Hepatic stellate cell (primary cell): Measurements from ENCODE around the gene CPT1C.

Experiments used
- DNase-seq: peaks from one replicate; pipeline ENCODE4 v3.0.0; 2011; ENCODE audit warnings: low spot score

Gene CPT1C

DNA sequence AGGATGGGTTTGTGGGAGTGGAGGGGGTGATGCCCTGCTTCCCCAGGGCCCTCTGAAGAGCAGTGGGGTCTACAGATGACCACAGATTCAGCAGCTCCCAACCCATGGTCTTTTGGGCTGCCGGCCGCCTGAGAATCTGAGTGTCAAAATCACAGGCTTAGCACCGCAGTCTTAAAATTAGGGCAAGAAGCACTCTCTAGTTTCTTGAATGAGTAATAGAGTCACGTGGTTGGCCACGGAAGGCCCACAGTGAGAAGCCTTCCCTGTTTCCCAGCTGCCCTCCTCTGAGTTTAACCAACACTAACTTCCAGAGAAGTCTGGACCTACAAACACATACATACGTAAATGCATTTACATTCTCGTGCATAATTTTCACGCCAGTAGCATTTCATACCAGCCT lies 8.6 kb upstream of the CPT1C start:
- no peak for DNase-seq

DNA sequence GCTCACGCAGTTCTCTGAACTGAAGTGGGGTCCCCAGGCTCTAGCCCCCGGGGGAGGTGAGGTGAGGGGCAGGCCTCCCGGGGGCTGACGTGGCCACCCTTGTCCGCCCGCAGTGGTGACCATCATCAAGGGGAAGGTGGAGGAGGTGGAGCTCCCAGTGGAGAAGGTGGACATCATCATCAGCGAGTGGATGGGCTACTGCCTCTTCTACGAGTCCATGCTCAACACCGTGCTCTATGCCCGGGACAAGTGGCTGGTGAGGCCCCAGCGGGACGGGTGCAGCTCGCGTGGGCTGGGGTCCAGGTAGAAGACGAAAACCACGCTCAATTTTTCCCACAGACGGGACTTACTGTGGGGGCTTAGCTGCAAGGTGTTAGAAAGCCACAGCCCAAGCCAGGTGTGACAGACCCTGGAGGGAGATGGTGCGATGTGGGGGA lies 7.1 kb upstream of the CPT1C start:
- no peak for DNase-seq

DNA sequence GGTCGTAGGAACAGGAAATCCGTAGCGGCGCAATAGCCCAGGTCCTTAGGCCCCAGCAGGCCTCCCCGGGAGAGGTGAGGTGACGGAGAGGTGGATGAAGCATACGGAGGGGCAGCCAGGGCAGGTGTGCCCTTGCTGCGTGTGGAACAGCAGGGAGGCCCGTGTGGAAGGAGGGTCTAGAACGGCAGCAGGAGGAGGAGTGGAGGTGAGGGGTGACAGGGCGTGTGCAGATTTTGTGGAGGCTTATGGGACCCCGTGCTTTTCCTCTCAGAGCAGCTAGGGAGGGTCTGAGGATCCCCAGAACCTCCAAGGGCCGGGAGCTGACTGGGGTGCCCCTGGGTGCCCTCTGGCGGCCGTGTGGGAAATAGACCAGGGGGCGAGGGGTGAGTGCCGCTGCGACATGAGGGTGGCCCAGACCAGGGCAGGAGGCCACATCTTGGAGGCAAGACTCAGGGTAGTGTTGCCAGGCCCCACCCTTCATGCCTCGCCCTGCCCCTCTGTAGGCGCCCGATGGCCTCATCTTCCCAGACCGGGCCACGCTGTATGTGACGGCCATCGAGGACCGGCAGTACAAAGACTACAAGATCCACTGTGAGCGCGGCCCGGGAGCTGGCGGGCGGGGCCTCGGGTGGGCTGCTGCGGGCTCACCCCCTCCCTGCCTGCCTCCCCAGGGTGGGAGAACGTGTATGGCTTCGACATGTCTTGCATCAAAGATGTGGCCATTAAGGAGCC lies 6.5 kb upstream of the CPT1C start:
- DNase-seq = no peak

GRCh38 chr19:49684983-49685553 lies 5.8 kb upstream of the CPT1C start:
- DNase-seq = no peak

GRCh38 chr19:49685845-49686332 lies 5.0 kb upstream of the CPT1C start:
- no peak for DNase-seq

DNA sequence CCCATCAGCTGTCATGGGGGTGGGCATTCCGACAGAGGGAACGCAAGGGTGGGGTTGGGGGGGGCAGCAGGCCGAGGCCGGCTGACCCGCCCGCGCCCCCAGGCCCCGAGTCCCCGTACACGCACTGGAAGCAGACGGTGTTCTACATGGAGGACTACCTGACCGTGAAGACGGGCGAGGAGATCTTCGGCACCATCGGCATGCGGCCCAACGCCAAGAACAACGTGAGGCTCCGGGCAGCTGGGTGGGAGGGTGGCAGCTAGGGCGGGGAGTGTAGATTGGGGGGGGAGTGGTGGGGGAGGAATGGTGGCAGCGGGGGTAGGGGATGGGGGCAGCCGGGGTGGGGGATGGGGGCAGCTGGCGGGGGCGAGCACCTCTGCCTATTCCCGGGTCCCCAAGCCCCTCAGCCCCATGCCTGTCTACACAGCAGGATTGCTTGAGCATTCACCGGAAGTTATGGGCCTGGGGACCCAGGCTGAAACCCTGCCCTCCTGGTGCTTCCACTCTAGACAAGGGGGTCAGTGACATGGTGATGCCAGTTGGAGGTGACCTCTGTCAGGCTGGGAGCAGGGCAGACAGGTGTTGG lies 4.3 kb upstream of the CPT1C start:
- no peak for DNase-seq

GRCh38 chr19:49687150-49687549 lies 3.8 kb upstream of the CPT1C start:
- no peak for DNase-seq

DNA sequence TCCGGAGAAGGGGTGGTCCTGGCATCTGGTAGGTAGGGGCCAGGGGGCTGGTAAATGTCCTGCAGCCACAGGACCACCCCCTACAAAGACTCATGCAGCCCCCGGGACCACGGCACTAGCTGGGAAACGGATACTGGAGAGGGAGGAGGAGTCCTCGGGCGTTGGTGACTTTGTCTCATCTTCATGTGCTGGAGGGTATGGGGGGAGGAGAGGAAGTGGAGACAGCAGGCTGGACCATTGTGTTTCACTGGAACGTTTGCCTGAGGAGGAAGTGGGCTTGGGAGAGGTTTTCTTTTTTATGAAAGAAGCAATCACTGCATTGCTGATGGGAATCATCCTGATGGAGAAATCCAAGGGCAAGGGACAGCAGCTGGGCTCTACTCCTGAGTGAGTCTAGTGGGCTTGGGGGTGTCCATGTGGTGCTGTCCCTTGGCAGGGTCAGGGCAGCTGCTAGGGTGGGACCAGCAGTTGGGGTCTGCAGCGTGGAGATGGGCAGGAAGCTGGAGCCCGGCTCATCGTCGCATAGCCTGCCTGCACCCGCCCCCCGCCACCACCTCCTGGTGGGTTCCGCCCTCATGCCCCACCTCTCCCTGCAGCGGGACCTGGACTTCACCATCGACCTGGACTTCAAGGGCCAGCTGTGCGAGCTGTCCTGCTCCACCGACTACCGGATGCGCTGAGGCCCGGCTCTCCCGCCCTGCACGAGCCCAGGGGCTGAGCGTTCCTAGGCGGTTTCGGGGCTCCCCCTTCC lies 3.2 kb upstream of the CPT1C start:
- no peak for DNase-seq

GRCh38 chr19:49688531-49689132 lies 2.3 kb upstream of the CPT1C start:
- DNase-seq = no peak

- DNase-seq = no peak
Measured at GRCh38 chr19:49689133-49690078, 1.5 kb upstream of the CPT1C start, which contains the start of gene ADM5. TSS of gene ADM5 (plus strand) at chr19:49689594. CDS start at chr19:49689838, 244 bp downstream.

DNA sequence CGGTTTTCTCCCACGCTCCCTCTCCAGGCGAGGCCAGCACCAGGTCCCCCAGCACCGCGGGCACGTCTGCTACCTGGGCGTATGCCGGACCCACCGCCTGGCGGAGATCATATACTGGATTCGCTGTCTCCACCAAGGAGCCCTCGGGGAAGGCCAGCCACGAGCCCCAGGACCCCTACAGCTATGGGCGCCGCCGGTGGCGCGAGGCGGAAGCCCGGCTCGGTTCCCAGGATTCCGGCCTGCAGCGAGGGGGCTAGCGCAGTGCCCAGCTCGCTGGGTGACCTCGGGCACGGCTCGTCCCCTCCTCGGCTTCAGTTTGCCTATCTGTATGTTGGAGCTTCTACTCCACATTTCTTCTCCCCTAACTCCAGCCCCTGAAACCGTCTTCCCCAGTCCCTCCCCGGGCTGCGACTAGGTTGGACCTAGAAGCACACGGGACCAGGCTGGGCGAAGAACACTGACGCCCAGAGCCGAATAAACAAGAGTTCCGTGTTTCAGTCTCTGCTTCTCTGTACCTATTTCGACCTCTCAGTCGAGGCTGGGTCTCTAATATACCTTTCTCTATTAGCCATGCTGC lies 749 bp upstream of the CPT1C start:
- DNase-seq = no peak

GRCh38 chr19:49691243-49692146 lies 579 bp downstream of the CPT1C start:
- peak; percentile 97 for DNase-seq

DNA sequence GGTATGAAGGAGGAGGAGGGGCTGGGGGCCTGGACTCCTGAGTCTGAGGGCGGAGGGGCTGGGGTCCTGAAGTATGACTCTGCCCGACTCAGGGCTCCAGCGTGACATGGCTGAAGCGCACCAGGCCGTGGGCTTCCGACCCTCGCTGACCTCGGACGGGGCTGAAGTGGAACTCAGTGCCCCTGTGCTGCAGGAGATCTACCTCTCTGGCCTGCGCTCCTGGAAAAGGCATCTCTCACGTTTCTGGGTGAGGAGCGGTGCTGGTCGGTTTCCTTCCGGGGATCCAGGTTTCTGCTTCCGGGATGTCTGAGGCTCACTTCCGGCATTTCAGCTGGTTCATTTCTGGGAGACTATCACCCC lies 1.2 kb downstream of the CPT1C start:
- DNase-seq = no peak

- DNase-seq = no peak
Measured at GRCh38 chr19:49696115-49696514, 5.2 kb downstream of the CPT1C start.

DNA sequence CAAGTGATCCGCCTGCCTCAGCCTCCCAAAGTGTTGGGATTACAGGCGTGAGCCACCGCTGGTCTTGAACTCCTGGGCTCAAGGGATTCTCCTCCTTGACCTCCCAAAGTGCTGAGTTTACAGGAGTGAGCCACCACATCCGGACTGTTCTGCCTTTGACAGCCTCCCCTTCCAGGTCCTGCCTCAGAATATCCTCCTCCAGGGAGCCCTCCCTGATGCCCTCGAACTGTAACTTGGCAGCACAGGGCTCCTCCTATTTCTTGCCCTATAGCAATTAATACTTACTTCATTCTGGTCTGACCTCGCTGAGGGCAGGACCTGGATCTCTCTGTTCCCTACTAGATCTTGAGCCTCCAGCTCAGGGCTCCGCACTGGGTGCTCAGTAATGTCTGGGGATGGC lies 5.9 kb downstream of the CPT1C start:
- no peak for DNase-seq

DNA sequence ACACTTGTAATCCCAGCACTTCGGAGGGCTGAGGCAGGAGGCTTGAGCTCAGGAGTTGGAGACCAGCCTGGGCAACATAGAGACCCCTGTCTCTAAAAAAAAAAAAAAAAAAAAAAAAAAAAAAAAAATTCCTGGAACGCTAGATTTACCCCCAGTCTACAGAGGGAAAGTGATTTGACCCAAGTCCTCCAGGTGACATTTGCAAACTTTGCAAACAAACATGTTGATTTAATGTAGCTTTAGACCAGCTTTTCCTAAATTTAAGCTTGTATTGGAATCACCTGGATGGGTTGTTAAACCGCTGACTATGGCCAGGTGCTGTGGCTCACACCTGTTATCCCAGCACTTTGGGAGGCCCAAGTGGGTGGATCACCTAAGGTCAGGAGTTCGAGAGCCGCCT lies 8.4 kb downstream of the CPT1C start:
- DNase-seq = no peak

DNA sequence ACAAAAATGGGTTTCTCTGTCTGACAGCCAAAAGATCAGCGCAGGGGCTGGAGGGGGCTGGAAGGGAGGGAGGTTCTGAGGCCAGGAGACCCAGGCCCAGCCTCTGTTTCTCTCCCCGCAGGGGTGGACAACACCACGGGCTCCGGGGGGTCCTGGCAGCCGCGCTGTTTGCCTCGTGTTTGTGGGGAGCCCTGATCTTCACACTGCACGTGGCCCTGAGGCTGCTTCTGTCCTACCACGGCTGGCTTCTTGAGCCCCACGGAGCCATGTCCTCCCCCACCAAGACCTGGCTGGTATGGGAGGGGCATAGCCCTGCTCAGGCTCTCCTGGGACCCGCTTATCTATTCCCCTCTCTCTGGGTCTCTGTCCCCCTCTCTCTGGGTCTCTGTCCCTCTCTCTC lies 9.6 kb downstream of the CPT1C start:
- DNase-seq = no peak

DNA sequence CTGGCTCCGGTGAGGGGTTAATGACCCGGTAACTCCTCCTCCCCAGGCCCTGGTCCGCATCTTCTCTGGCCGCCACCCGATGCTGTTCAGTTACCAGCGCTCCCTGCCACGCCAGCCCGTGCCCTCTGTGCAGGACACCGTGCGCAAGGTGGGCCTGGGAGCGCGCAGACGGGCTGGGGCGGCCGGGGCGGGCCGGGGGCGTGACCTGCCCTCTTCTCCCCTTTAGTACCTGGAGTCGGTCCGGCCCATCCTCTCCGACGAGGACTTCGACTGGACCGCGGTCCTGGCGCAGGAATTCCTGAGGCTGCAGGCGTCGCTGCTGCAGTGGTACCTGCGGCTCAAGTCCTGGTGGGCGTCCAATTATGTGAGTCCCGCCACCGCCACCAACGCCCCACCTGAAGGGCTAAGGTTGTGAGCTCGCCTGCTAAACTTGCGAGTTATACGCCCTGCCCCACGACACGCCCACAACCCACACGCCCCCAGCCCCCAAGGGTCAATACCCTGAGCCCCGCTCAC lies 10.4 kb downstream of the CPT1C start:
- DNase-seq = no peak

- DNase-seq = no peak
Measured at GRCh38 chr19:49704888-49705642, 14.1 kb downstream of the CPT1C start.
